ENCODE data around the gene OGA.

The OGA gene

DNA sequence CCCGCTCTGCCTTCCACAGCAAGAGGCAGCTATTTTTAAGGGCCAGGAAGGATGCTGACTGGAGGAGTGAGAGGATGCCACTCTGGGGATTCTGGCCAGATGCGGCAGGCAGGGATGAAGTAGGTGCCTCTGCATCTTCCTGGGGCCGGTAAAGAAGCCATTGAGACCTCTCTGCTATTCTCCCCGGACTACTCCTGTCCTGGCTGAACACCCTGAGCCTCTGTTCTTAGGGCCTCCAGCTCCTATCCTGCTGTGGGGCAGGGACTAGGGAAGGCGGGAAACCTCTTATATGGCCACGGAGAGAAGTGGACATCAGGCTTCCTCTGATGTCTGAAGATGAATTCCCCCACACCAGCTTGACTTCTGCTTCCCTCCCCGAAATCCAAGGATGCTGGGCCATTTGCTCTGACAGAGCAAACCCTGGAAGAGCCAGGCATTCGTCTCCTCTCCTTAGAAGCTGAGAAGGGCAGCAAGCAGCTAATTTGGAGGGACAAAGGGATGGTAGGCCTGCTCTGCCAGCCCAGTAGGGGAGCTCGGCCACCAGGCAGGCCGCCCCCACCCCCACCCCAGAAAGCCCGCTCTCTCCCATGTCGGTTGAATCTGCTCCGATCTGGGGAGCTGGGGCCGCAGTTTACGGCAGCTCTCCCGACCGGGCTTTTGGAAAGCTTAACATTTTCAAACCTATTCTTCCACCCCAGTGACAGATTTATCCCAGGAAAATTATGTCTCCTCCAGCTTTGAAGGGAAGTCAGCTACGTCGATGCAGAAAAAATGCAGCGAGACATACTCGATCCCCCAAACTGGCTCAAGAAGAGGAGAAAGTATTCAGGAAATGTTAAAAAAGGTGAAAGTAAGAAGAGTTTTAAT lies 45.1 kb downstream of the OGA start:
- WGBS, 2 experiments (ENCODE audit: insufficient coverage in 2 of 2) = 27 to 28% methylated on average over 14 to 16 of the region's 21 CpGs
- peaks cover 5% of the 10 kb centered on the region for H3K4me1 ChIP-seq (ENCODE audit: control insufficient read depth, insufficient read depth, low read length, poor library complexity, severe bottlenecking)
- H3K4me3 ChIP-seq (ENCODE audit: extremely low read depth, insufficient read depth, low read length, poor library complexity, severe bottlenecking) = no peak overlapping the region
- no peak overlapping the region for H3K27ac ChIP-seq (ENCODE audit: low read depth, low read length, severe bottlenecking)
- H3K36me3 ChIP-seq (ENCODE audit: control insufficient read depth, insufficient read depth, low read length) = no peaks in the 10 kb centered on the region
- no peaks in the 10 kb centered on the region for H3K9me3 ChIP-seq (ENCODE audit: control insufficient read depth, low read length)

GRCh38 chr10:101772017-101772894 lies 46.0 kb downstream of the OGA start:
- H3K9me3 ChIP-seq (ENCODE audit: control insufficient read depth, low read length) = no peaks in the 10 kb centered on the region
- peaks cover 5% of the 10 kb centered on the region for H3K4me1 ChIP-seq (ENCODE audit: control insufficient read depth, insufficient read depth, low read length, poor library complexity, severe bottlenecking)
- H3K36me3 ChIP-seq (ENCODE audit: control insufficient read depth, insufficient read depth, low read length) = no peaks in the 10 kb centered on the region
- 83 to 89% methylated on average over 6 of the region's 6 CpGs for WGBS, 2 experiments (ENCODE audit: insufficient coverage in 2 of 2)
- no peak overlapping the region for H3K27ac ChIP-seq (ENCODE audit: low read depth, low read length, severe bottlenecking)
- no peak overlapping the region for H3K4me3 ChIP-seq (ENCODE audit: extremely low read depth, insufficient read depth, low read length, poor library complexity, severe bottlenecking)

DNA sequence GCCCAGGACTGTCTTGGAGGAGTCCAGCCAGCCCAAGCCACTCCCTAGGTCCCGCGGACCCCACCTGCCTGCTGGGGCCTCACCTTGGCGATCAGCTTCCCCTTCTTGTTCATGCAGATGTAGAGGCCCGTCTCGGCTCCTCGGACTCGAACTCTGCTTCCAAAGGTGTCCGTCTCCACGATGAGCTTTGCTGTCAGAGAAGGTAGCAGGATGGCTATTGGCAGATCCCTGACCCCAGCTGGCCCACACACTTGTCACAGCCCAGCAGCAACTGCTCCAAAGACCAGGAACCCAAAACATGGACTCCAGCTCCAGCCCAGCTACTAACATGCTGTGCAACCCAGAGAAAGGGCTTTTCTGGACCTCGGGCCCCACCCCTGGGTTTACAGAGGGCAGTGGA lies 46.9 kb downstream of the OGA start:
- H3K27ac ChIP-seq (ENCODE audit: low read depth, low read length, severe bottlenecking) = no peak overlapping the region
- H3K4me1 ChIP-seq (ENCODE audit: control insufficient read depth, insufficient read depth, low read length, poor library complexity, severe bottlenecking) = peaks cover 5% of the 10 kb centered on the region
- WGBS, 2 experiments (ENCODE audit: insufficient coverage in 2 of 2) = 87 to 96% methylated on average over 5 to 10 of the region's 10 CpGs
- H3K36me3 ChIP-seq (ENCODE audit: control insufficient read depth, insufficient read depth, low read length) = no peaks in the 10 kb centered on the region
- H3K4me3 ChIP-seq (ENCODE audit: extremely low read depth, insufficient read depth, low read length, poor library complexity, severe bottlenecking) = no peak overlapping the region
- no peaks in the 10 kb centered on the region for H3K9me3 ChIP-seq (ENCODE audit: control insufficient read depth, low read length)

GRCh38 chr10:101770331-101771215 lies 47.7 kb downstream of the OGA start:
- Histone ChIP-seq H3K4me3 (ENCODE audit: extremely low read depth, insufficient read depth, low read length, poor library complexity, severe bottlenecking) (no peak overlapping the region), H3K27ac (ENCODE audit: low read depth, low read length, severe bottlenecking) (no peak overlapping the region), H3K36me3 (ENCODE audit: control insufficient read depth, insufficient read depth, low read length) (no peaks in the 10 kb centered on the region), H3K4me1 (ENCODE audit: control insufficient read depth, insufficient read depth, low read length, poor library complexity, severe bottlenecking) (peaks cover 5% of the 10 kb centered on the region), H3K9me3 (ENCODE audit: control insufficient read depth, low read length) (no peaks in the 10 kb centered on the region)
- WGBS, 2 experiments (ENCODE audit: insufficient coverage in 2 of 2) = 93 to 96% methylated on average over 25 to 38 of the region's 41 CpGs

DNA sequence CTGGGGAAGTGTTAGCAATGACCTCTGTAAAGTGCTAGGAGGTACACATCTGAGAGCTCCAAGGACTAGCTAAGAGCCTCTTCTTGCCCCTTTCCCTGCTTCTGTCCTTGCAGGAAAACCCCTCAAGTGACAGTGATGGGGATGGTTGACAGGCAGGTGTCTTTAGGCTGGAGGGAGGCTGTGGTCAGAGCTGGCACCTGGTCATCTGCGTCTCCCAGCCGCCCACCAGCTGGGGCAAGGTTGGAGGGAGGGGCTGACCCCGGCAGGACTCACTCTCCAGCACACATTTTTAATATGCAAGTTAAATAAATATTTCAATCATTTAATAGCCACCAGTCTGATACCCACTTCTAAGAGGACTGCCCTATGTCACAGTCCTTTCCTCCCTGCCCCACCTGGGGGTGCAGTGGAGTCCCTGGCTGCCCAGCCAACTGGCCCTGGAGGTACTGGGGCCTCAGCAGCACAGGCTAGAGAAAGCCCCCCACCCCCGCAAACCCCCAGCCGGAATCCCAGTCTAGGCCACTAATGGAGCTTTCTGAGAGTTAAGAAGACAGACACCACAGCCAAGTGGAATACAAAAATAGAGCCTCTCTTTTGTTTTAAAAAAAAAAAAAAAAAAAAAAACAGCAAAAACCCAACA lies 48.6 kb downstream of the OGA start:
- Histone ChIP-seq H3K4me1 (ENCODE audit: control insufficient read depth, insufficient read depth, low read length, poor library complexity, severe bottlenecking) (peaks cover 5% of the 10 kb centered on the region), H3K36me3 (ENCODE audit: control insufficient read depth, insufficient read depth, low read length) (no peaks in the 10 kb centered on the region), H3K27ac (ENCODE audit: low read depth, low read length, severe bottlenecking) (no peak overlapping the region), H3K4me3 (ENCODE audit: extremely low read depth, insufficient read depth, low read length, poor library complexity, severe bottlenecking) (no peak overlapping the region), H3K9me3 (ENCODE audit: control insufficient read depth, low read length) (no peaks in the 10 kb centered on the region)
- WGBS, 2 experiments (ENCODE audit: insufficient coverage in 2 of 2) = 80 to 100% methylated on average over 1 of the region's 5 CpGs

DNA sequence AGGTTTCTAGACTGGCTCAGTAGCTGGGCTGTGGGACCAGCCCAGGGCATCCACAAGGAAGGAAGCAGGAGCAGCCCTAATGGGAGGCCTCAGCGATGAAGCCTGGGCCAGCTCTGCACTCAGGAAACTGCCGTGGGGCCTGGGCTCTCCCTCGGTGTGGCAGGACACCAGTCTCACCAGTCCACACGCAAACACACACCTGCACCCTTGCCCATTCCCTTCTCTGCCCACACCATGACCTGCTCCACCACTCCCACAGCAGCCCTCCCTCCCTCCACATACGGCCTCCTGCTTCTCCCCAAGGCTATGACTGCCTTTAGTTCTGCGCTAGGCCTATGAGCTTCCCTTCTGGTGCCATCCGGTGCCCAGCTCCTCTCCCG lies 49.5 kb downstream of the OGA start:
- no peak overlapping the region for H3K27ac ChIP-seq (ENCODE audit: low read depth, low read length, severe bottlenecking)
- H3K4me3 ChIP-seq (ENCODE audit: extremely low read depth, insufficient read depth, low read length, poor library complexity, severe bottlenecking) = no peak overlapping the region
- no peaks in the 10 kb centered on the region for H3K9me3 ChIP-seq (ENCODE audit: control insufficient read depth, low read length)
- WGBS, 2 experiments (ENCODE audit: insufficient coverage in 2 of 2) = 88 to 93% methylated on average over 8 of the region's 8 CpGs
- H3K4me1 ChIP-seq (ENCODE audit: control insufficient read depth, insufficient read depth, low read length, poor library complexity, severe bottlenecking) = peaks cover 5% of the 10 kb centered on the region
- H3K36me3 ChIP-seq (ENCODE audit: control insufficient read depth, insufficient read depth, low read length) = no peaks in the 10 kb centered on the region

DNA sequence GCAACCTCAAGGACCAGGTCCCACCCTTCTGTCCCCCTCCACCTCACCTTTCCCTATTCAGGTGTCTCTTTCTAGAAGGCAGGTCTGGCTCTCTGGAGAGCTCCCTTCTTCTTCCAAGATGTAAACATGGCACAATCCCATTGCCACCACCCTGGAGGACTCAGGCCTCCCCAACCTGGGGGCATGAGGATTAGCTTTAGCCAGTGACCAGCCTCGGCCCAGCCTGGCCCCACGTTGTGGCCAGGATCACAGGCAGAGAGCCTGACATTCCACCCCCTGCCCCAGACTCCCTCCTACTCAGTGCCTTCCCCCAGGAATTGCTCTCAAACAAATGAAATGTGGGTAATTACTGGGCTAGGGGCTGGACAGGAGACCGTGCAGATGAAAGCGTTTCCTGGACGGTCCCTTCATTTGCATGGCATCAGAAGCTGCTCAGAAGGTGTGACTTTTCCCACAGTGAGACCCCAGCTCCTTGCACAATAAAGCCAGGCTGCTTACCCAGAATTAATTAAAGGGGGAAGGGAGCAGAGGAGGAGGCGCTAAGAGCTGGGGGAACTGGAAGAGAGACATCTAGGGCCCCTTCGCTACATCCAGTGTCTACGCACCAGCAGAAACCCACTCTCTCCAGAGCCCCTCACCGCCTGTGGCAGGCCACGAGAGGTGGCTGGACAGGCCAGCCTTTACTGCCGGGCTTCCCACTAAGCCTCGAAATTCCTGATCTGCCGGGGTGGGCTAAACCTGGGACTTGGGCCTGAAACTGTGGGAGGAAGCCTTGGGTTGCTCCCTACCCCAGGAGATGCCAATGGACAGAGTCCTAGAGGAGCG lies 50.1 kb downstream of the OGA start:
- Histone ChIP-seq H3K9me3 (ENCODE audit: control insufficient read depth, low read length) (no peaks in the 10 kb centered on the region), H3K36me3 (ENCODE audit: control insufficient read depth, insufficient read depth, low read length) (no peaks in the 10 kb centered on the region), H3K4me3 (ENCODE audit: extremely low read depth, insufficient read depth, low read length, poor library complexity, severe bottlenecking) (no peak overlapping the region), H3K4me1 (ENCODE audit: control insufficient read depth, insufficient read depth, low read length, poor library complexity, severe bottlenecking) (no peaks in the 10 kb centered on the region), H3K27ac (ENCODE audit: low read depth, low read length, severe bottlenecking) (no peak overlapping the region)
- WGBS, 2 experiments (ENCODE audit: insufficient coverage in 2 of 2) = 67 to 68% methylated on average over 10 to 11 of the region's 14 CpGs

DNA sequence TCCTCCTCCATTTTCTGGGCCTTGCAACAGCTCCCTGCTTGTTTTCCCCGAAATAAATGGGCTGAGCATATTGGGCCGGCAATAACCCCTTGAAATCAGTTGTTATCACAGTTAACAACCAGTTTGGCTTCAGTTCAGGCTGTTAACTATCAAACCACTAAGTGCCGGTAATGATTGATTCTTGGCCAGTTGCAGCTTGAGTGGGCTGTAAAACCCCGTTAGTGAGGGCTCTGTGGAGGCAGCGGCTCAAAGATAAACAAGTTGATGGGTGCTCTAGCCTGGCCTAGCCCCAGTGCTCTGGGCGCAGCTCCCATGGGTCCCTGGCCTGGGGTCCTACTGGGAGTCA lies 50.7 kb downstream of the OGA start:
- Histone ChIP-seq H3K36me3 (ENCODE audit: control insufficient read depth, insufficient read depth, low read length) (no peaks in the 10 kb centered on the region), H3K4me1 (ENCODE audit: control insufficient read depth, insufficient read depth, low read length, poor library complexity, severe bottlenecking) (no peaks in the 10 kb centered on the region), H3K27ac (ENCODE audit: low read depth, low read length, severe bottlenecking) (no peak overlapping the region), H3K9me3 (ENCODE audit: control insufficient read depth, low read length) (no peaks in the 10 kb centered on the region), H3K4me3 (ENCODE audit: extremely low read depth, insufficient read depth, low read length, poor library complexity, severe bottlenecking) (no peak overlapping the region)
- 94 to 100% methylated on average over 5 of the region's 6 CpGs for WGBS, 2 experiments (ENCODE audit: insufficient coverage in 2 of 2)

- WGBS, 2 experiments (ENCODE audit: insufficient coverage in 2 of 2) = 86 to 92% methylated on average over 9 to 10 of the region's 12 CpGs
- Histone ChIP-seq H3K9me3 (ENCODE audit: control insufficient read depth, low read length) (no peaks in the 10 kb centered on the region), H3K36me3 (ENCODE audit: control insufficient read depth, insufficient read depth, low read length) (no peaks in the 10 kb centered on the region), H3K27ac (ENCODE audit: low read depth, low read length, severe bottlenecking) (no peak overlapping the region), H3K4me3 (ENCODE audit: extremely low read depth, insufficient read depth, low read length, poor library complexity, severe bottlenecking) (no peak overlapping the region), H3K4me1 (ENCODE audit: control insufficient read depth, insufficient read depth, low read length, poor library complexity, severe bottlenecking) (no peaks in the 10 kb centered on the region)
Observed at GRCh38 chr10:101766753-101767599, 51.3 kb downstream of the OGA start.

Data from mesodermal cell (in vitro differentiated cells).